Left lobe of liver (tissue), 2 donors: ENCODE results near the gene LPAR1. TPM values are rescaled to one million over a fixed set of nuclear protein-coding genes. Genes with fewer than 3 reads are reported as not detected.
"Not testable (repeated sequence)": the region's sequence is repeated elsewhere in the genome, so short reads cannot be mapped to it uniquely, and the experiment has no call there.

Experiments used
- ATAC-seq: fragments of 200-7000 bp; cut with Tn5 transposase; one replicate; pipeline ENCODE4 v1.9.1; 2020; ENCODE audit warnings: mild to moderate bottlenecking, moderate library complexity
- DNase-seq: peaks from one replicate; pipeline ENCODE4 v3.0.0-alpha.2; 2020; ENCODE audit warnings: low spot score
- total RNA-seq: library from RNA; stranded (reverse); gene quantifications from one replicate; pipeline ENCODE4 v1.2.1, GENCODE V29; 2021
- donor health status: DM: no; HTN: no; CAD: no; lungs with moderate emphysema.
- donor health status: DM: no; HTN: yes; CAD: no.

LPAR1 gene
- total RNA-seq, result 0.86 TPM

- ATAC-seq (peak; percentile 55), DNase-seq (no peak)
These were observed at the start of gene LPAR1 for GRCh38 chr9:111038331-111039230. TSS of gene LPAR1 (minus strand) at chr9:111038470. CDS start at chr9:110972117, 66,353 bp downstream.

- ATAC-seq (no peak), DNase-seq (no peak)
These were observed 40.2 kb upstream of the LPAR1 start for GRCh38 chr9:111078391-111079038.

GRCh38 chr9:111076519-111076918 is 38.2 kb upstream of the LPAR1 start:
- no peak for DNase-seq

GRCh38 chr9:111076042-111076441 is 37.8 kb upstream of the LPAR1 start:
- DNase-seq (no peak), ATAC-seq (no peak)

More at GRCh38 chr9:111076519-111076918, 38.2 kb upstream of the LPAR1 start:
- ATAC-seq, result no peak

GRCh38 chr9:111074395-111074794 is 36.1 kb upstream of the LPAR1 start:
- ATAC-seq (no peak), DNase-seq (no peak)

GRCh38 chr9:111069183-111069582 is 30.9 kb upstream of the LPAR1 start:
- DNase-seq (no peak), ATAC-seq (no peak)

GRCh38 chr9:111068771-111069170 is 30.5 kb upstream of the LPAR1 start:
- ATAC-seq (no peak), DNase-seq (no peak)

GRCh38 chr9:111068383-111068730 is 30.1 kb upstream of the LPAR1 start:
- ATAC-seq, result no peak
- no peak for DNase-seq

- ATAC-seq (no peak), DNase-seq (no peak)
These were observed 28.2 kb upstream of the LPAR1 start for GRCh38 chr9:111066468-111066867.

- DNase-seq (no peak), ATAC-seq (no peak)
These were observed 27.1 kb upstream of the LPAR1 start for GRCh38 chr9:111065414-111065813.

GRCh38 chr9:111064160-111064837 is 26.0 kb upstream of the LPAR1 start:
- ATAC-seq (no peak), DNase-seq (no peak)

GRCh38 chr9:111063332-111063731 is 25.1 kb upstream of the LPAR1 start:
- ATAC-seq (no peak), DNase-seq (no peak)

- ATAC-seq (no peak), DNase-seq (no peak)
These were observed 19.9 kb upstream of the LPAR1 start for GRCh38 chr9:111058166-111058565.

- ATAC-seq (no peak), DNase-seq (no peak)
These were observed 18.3 kb upstream of the LPAR1 start for GRCh38 chr9:111056538-111056937.

- ATAC-seq, result no peak
- DNase-seq, result no peak
These were observed 14.5 kb upstream of the LPAR1 start for GRCh38 chr9:111052791-111053190.

GRCh38 chr9:111051400-111051799 is 13.1 kb upstream of the LPAR1 start:
- no peak for ATAC-seq
- DNase-seq, result no peak

- ATAC-seq (no peak), DNase-seq (no peak)
These were observed 12.5 kb upstream of the LPAR1 start for GRCh38 chr9:111050819-111051218.

GRCh38 chr9:111047287-111047686 is 9.0 kb upstream of the LPAR1 start:
- DNase-seq, ATAC-seq: not testable (repeated sequence)

GRCh38 chr9:111041902-111042301 is 3.6 kb upstream of the LPAR1 start:
- ATAC-seq (no peak), DNase-seq (no peak)

- no peak for ATAC-seq
- no peak for DNase-seq
These were observed 2.2 kb upstream of the LPAR1 start for GRCh38 chr9:111040494-111040893.

GRCh38 chr9:111039231-111039906 is 1.1 kb upstream of the LPAR1 start:
- DNase-seq, result no peak
- peak; percentile 33 for ATAC-seq
